Neutrophil (primary cell): ENCODE measurements around the gene RCAN1.
A peak's percentile ranks its signal among the peaks of the same experiment; 100 is the strongest.

ENCODE experiments used
- H3K27ac ChIP-seq: fragments of 200-600 bp; sonication (generic); 2 replicates; pipeline ENCODE4 v1.5.1; 2016; ENCODE audit warnings: mild to moderate bottlenecking, moderate library complexity
- H3K27me3 ChIP-seq: fragments of 200-600 bp; sonication (generic); 2 replicates; pipeline ENCODE4 v1.6.0; 2016; ENCODE audit warnings: mild to moderate bottlenecking
- H3K36me3 ChIP-seq: fragments of 200-600 bp; sonication (generic); 2 replicates; pipeline ENCODE4 v1.5.1; 2017
- H3K4me1 ChIP-seq, 2 experiments: fragments of 200-600 bp in 1 of 2; sonication (generic) in 1 of 2; 1 replicate in 1 of 2; 2 replicates in 1 of 2; pipeline versions ENCODE4 v1.5.1 to v1.6.1; 2013 to 2016; ENCODE audit warnings: low read depth in 1 of 2, low read length in 1 of 2, mild to moderate bottlenecking in 1 of 2, moderate library complexity in 1 of 2; ENCODE audit not compliant: control insufficient read depth in 1 of 2, insufficient read depth in 1 of 2
- H3K4me3 ChIP-seq, 2 experiments: fragments of 200-600 bp in 1 of 2; sonication (generic) in 1 of 2; 1 replicate in 1 of 2; 2 replicates in 1 of 2; pipeline ENCODE4 v1.5.1; 2013 to 2016; ENCODE audit warnings: low read depth in 1 of 2, low read length in 1 of 2, mild to moderate bottlenecking in 1 of 2, moderate library complexity in 1 of 2
- H3K9me3 ChIP-seq: fragments of 200-600 bp; sonication (generic); 2 replicates; pipeline ENCODE4 v1.5.1; 2016
- CTCF ChIP-seq: fragments of 200-600 bp; sonication (generic); IDR thresholded peaks from 2 replicates; pipeline ENCODE4 v1.5.1; 2016; ENCODE audit warnings: antibody characterized with exemption

RCAN1 gene

GRCh38 chr21:34537838-34538237, 77.1 kb downstream of the RCAN1 start:
- TF ChIP-seq CTCF, result no peak
- H3K27ac ChIP-seq, result peak overlapping the region; percentile 55
- peaks cover 4% of the 10 kb centered on the region for H3K36me3 ChIP-seq
- H3K4me1 ChIP-seq, result peaks cover 34 to 36% of the 10 kb centered on the region in 2 experiments
- no peaks in the 10 kb centered on the region for H3K27me3 ChIP-seq
- H3K9me3 ChIP-seq, result no peaks in the 10 kb centered on the region
- H3K4me3 ChIP-seq, result no peak overlapping the region

- peaks cover 5% of the 10 kb centered on the region for H3K36me3 ChIP-seq
- H3K27me3 ChIP-seq, result no peaks in the 10 kb centered on the region
- TF ChIP-seq CTCF, result no peak
- no peak overlapping the region for H3K4me3 ChIP-seq
- H3K27ac ChIP-seq, result no peak overlapping the region
- peaks cover 32 to 35% of the 10 kb centered on the region in 2 experiments for H3K4me1 ChIP-seq
- no peaks in the 10 kb centered on the region for H3K9me3 ChIP-seq
Measured at GRCh38 chr21:34536820-34537219, 78.1 kb downstream of the RCAN1 start.

- Histone ChIP-seq H3K9me3 (no peaks in the 10 kb centered on the region), H3K4me1 (peaks cover 32 to 35% of the 10 kb centered on the region in 2 experiments), H3K27ac (no peak overlapping the region), H3K36me3 (peaks cover 10% of the 10 kb centered on the region), H3K4me3 (no peak overlapping the region), H3K27me3 (no peaks in the 10 kb centered on the region)
- TF ChIP-seq CTCF, result no peak
Measured at GRCh38 chr21:34536311-34536710, 78.6 kb downstream of the RCAN1 start.

- no peaks in the 10 kb centered on the region for H3K27me3 ChIP-seq
- no peaks in the 10 kb centered on the region for H3K9me3 ChIP-seq
- TF ChIP-seq CTCF, result no peak
- peaks cover 32 to 35% of the 10 kb centered on the region in 2 experiments for H3K4me1 ChIP-seq
- no peak overlapping the region for H3K4me3 ChIP-seq
- peaks cover 14% of the 10 kb centered on the region for H3K36me3 ChIP-seq
- H3K27ac ChIP-seq, result no peak overlapping the region
Measured at GRCh38 chr21:34535886-34536285, 79.0 kb downstream of the RCAN1 start.

DNA sequence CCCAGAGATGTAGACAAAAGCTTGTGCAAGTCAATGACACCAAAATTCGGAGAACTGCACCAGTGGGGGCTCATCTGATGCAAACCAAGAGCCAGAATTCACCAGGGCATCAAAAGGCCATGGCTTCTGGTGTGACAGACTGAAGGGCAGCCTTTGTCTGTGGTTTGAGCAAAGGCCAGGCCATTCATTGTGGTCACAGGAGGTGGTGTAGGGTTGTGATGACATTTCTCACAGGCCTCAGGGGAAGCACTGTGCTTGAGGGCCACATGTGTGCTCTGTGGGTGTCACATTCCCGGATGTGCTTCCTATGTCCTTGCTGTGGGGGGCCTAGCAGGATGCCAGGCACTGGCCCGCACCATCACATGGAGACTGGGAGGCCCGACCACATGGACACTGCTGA, 80.4 kb downstream of the RCAN1 start:
- Histone ChIP-seq H3K4me3 (no peak overlapping the region), H3K36me3 (peaks cover 20% of the 10 kb centered on the region), H3K4me1 (peaks cover 32 to 35% of the 10 kb centered on the region in 2 experiments), H3K27me3 (no peaks in the 10 kb centered on the region), H3K9me3 (no peaks in the 10 kb centered on the region), H3K27ac (peak overlapping the region; percentile 65)
- no peak for TF ChIP-seq CTCF

- H3K27me3 ChIP-seq, result no peaks in the 10 kb centered on the region
- H3K36me3 ChIP-seq, result peaks cover 20% of the 10 kb centered on the region
- no peaks in the 10 kb centered on the region for H3K9me3 ChIP-seq
- H3K4me1 ChIP-seq, result peaks cover 32 to 35% of the 10 kb centered on the region in 2 experiments
- TF ChIP-seq CTCF, result no peak
- no peak overlapping the region for H3K4me3 ChIP-seq
- H3K27ac ChIP-seq, result peak overlapping the region; percentile 65
Measured at GRCh38 chr21:34533938-34534337, 81.0 kb downstream of the RCAN1 start.
